Smooth muscle cell (in vitro differentiated cells): ENCODE results near the gene FBXW8. TPM values are rescaled to one million over a fixed set of nuclear protein-coding genes. Genes with fewer than 3 reads are reported as not detected.

ENCODE experiments used
- DNase-seq: peaks from one replicate; lab custom pipeline; 2025; ENCODE audit not compliant: unreplicated experiment; lab: John Stamatoyannopoulos, UW
- H2AFZ ChIP-seq: fragments of 200-600 bp; sonication (generic); 2 replicates; pipeline ENCODE4 v1.6.0; 2016; ENCODE audit warnings: antibody characterized with exemption, low read depth, mild to moderate bottlenecking
- H3F3A ChIP-seq: fragments of 200-600 bp; sonication (generic); 2 replicates; pipeline ENCODE4 v1.6.0; 2017; ENCODE audit warnings: antibody characterized with exemption, low read depth
- H3K27ac ChIP-seq: fragments of 200-600 bp; sonication (generic); 2 replicates; pipeline ENCODE4 v1.5.1; 2016; ENCODE audit warnings: low read depth, mild to moderate bottlenecking
- H3K27me3 ChIP-seq: fragments of 200-600 bp; sonication (generic); 2 replicates; pipeline ENCODE4 v1.6.1; 2016; ENCODE audit warnings: low read depth, mild to moderate bottlenecking
- H3K36me3 ChIP-seq: fragments of 200-600 bp; sonication (generic); 2 replicates; pipeline ENCODE4 v1.5.1; 2016; ENCODE audit warnings: low read depth
- H3K4me1 ChIP-seq: fragments of 200-600 bp; sonication (generic); 2 replicates; pipeline ENCODE4 v1.5.1; 2016; ENCODE audit warnings: low read depth
- H3K4me2 ChIP-seq: fragments of 200-600 bp; sonication (generic); 2 replicates; pipeline ENCODE4 v1.6.0; 2016; ENCODE audit warnings: mild to moderate bottlenecking
- H3K4me3 ChIP-seq: fragments of 200-600 bp; sonication (generic); 2 replicates; pipeline ENCODE4 v1.5.1; 2016; ENCODE audit warnings: mild to moderate bottlenecking
- H3K79me2 ChIP-seq: fragments of 200-600 bp; sonication (generic); 2 replicates; pipeline ENCODE4 v1.6.0; 2016; ENCODE audit warnings: low read depth, mild to moderate bottlenecking
- H3K9ac ChIP-seq: fragments of 200-600 bp; sonication (generic); 2 replicates; pipeline ENCODE4 v1.6.0; 2016; ENCODE audit warnings: low read depth
- H3K9me3 ChIP-seq: fragments of 200-600 bp; sonication (generic); replicated peaks from 2 replicates; pipeline ENCODE4 v1.5.1; 2016; ENCODE audit warnings: low read depth
- H4K20me1 ChIP-seq: fragments of 200-600 bp; sonication (generic); 2 replicates; pipeline ENCODE4 v1.6.0; 2016; ENCODE audit warnings: low read depth
- WGBS: methylation state at CpG from one replicate; pipeline ENCODE4 v1.1.7; 2016; ENCODE audit warnings: low lambda C conversion rate; 5-methylcytosine and 5-hydroxymethylcytosine counted together
- polyA plus RNA-seq: library from polyadenylated mRNA; unstranded; fragments of >200 nt; fragmentation: Nextera tagmentation; extraction: Ambion mirVana; gene quantifications from 2 replicates; pipeline ENCODE4 v1.2.1, GENCODE V29; 2016
- total RNA-seq: library from RNA; depleted of rRNA; stranded (reverse); fragments of >200 nt; gene quantifications from 2 replicates; pipeline ENCODE4 v1.2.3, GENCODE V29; 2014
- TF ChIP-seq, protein P1 (sequence below): fragments of 200-600 bp; sonication (generic); IDR thresholded peaks from 2 replicates; pipeline ENCODE4 v1.5.1; 2017; ENCODE audit warnings: borderline replicate concordance, mild to moderate bottlenecking, antibody characterized with exemption; ENCODE audit not compliant: insufficient read depth, poor library complexity, severe bottlenecking

The FBXW8 gene
- total and polyA plus RNA-seq, 2 experiments from 2014 or later: 16.9 to 18.3 TPM

DNA sequence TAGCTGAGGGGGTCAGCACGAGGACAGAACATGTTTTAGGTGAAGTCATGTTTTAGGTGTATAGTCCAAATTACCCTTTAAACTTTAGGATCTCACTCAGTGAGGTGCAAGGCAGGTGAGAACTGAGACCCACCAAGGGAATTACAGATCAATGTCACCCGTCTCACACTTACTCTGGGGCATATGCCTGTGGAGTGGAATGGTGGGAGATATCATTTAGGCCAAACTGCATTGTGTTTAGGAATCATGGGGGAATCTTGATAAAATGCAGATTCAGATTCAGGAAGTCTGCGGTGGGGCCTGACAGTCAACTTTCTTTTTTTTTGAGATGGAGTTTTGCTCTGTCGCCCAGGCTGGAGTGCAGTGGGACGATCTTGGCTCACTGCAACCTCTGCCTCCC is 17.8 kb downstream of the FBXW8 start:
- 92% methylated on average over 5 of the region's 5 CpGs for WGBS

DNA sequence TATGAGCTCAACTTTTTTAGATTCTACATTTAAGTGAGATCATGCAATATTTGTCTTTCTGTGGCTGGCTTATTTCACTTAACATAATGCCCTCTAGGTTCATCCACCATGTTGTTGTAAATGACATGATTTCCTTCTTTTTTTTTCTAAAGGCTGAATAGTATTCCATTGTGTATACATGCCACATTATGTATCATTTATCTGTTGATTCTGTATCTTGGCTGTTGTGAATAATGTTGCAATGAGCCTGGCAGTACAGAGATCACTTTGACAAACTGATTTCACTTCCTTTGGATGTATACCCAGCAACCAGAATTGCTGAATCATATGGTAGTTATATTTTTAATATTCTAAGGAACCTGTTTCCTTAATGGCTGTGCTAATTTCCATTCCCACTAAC is 19.1 kb downstream of the FBXW8 start:
- TF ChIP-seq, protein P1, sequence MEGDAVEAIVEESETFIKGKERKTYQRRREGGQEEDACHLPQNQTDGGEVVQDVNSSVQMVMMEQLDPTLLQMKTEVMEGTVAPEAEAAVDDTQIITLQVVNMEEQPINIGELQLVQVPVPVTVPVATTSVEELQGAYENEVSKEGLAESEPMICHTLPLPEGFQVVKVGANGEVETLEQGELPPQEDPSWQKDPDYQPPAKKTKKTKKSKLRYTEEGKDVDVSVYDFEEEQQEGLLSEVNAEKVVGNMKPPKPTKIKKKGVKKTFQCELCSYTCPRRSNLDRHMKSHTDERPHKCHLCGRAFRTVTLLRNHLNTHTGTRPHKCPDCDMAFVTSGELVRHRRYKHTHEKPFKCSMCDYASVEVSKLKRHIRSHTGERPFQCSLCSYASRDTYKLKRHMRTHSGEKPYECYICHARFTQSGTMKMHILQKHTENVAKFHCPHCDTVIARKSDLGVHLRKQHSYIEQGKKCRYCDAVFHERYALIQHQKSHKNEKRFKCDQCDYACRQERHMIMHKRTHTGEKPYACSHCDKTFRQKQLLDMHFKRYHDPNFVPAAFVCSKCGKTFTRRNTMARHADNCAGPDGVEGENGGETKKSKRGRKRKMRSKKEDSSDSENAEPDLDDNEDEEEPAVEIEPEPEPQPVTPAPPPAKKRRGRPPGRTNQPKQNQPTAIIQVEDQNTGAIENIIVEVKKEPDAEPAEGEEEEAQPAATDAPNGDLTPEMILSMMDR: no peak
- Histone ChIP-seq H3K36me3 (peaks cover 4% of the 10 kb centered on the region), H3K9me3 (no peaks in the 10 kb centered on the region), H4K20me1 (peaks cover 100% of the 10 kb centered on the region), H3K4me1 (no peaks in the 10 kb centered on the region), H3K27me3 (no peaks in the 10 kb centered on the region), H3K27ac (no peak overlapping the region), H3K4me2 (no peak overlapping the region), H3K4me3 (no peak overlapping the region), H3K9ac (no peak overlapping the region), H3F3A (peaks cover 5% of the 10 kb centered on the region), H3K79me2 (peaks cover 30% of the 10 kb centered on the region), H2AFZ (no peak overlapping the region)
- DNase-seq: no peak

More for the DNA sequence above, 17.8 kb downstream of the FBXW8 start:
- H3K9ac ChIP-seq: no peak overlapping the region
- TF ChIP-seq, protein P1: no peak
- no peak overlapping the region for H3K27ac ChIP-seq
- H2AFZ ChIP-seq: no peak overlapping the region
- H3K36me3 ChIP-seq: peaks cover 4% of the 10 kb centered on the region
- peaks cover 6% of the 10 kb centered on the region for H3K4me1 ChIP-seq
- no peak for DNase-seq
- peaks cover 100% of the 10 kb centered on the region for H4K20me1 ChIP-seq
- no peak overlapping the region for H3K4me2 ChIP-seq
- peaks cover 5% of the 10 kb centered on the region for H3F3A ChIP-seq
- no peaks in the 10 kb centered on the region for H3K27me3 ChIP-seq
- H3K9me3 ChIP-seq: no peaks in the 10 kb centered on the region
- no peak overlapping the region for H3K4me3 ChIP-seq
- H3K79me2 ChIP-seq: peaks cover 44% of the 10 kb centered on the region

DNA sequence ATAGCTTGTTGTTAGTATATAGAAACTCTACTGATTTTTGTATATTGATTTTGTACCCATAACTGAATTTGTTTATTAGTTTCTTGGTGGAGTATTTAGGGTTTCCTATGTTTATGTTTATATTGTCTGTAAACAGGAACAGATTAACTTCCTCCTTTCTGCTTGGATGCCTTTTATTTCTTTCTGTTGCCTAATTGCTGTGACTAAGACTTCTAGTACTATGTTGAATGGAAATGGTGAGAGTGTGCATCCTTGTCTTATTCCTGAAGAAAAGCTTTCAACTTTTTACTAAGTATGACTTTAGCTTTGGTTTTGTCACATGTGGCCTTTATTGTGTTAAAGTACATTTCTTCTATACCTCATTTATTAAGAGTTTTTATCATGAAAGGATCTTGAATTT is 20.9 kb downstream of the FBXW8 start:
- Histone ChIP-seq H3K9me3 (no peaks in the 10 kb centered on the region), H3K9ac (no peak overlapping the region), H3K27me3 (no peaks in the 10 kb centered on the region), H2AFZ (no peak overlapping the region), H3K79me2 (peaks cover 18% of the 10 kb centered on the region), H3K27ac (no peak overlapping the region), H3K4me2 (no peak overlapping the region), H3K4me3 (no peak overlapping the region), H4K20me1 (peaks cover 100% of the 10 kb centered on the region), H3K4me1 (no peaks in the 10 kb centered on the region), H3F3A (peaks cover 5% of the 10 kb centered on the region), H3K36me3 (peaks cover 7% of the 10 kb centered on the region)
- DNase-seq: no peak
- TF ChIP-seq, protein P1: no peak

- no peak overlapping the region for H3K4me2 ChIP-seq
- no peak overlapping the region for H3K4me3 ChIP-seq
- peaks cover 7% of the 10 kb centered on the region for H3K36me3 ChIP-seq
- no peak overlapping the region for H3K27ac ChIP-seq
- TF ChIP-seq, protein P1: no peak
- H3K79me2 ChIP-seq: peaks cover 12% of the 10 kb centered on the region
- H3K4me1 ChIP-seq: no peaks in the 10 kb centered on the region
- WGBS: 91% methylated on average over 2 of the region's 2 CpGs
- peaks cover 100% of the 10 kb centered on the region for H4K20me1 ChIP-seq
- no peak overlapping the region for H3K9ac ChIP-seq
- H3F3A ChIP-seq: peaks cover 5% of the 10 kb centered on the region
- no peak for DNase-seq
- no peak overlapping the region for H2AFZ ChIP-seq
- H3K9me3 ChIP-seq: no peaks in the 10 kb centered on the region
- H3K27me3 ChIP-seq: no peaks in the 10 kb centered on the region
Observed at GRCh38 chr12:116933091-116933490, 22.3 kb downstream of the FBXW8 start.
